Muscle layer of colon (tissue), 2 donors: ENCODE data around the gene TMEM179.
"Not testable (repeated sequence)": the region's sequence is repeated elsewhere in the genome, so short reads cannot be mapped to it uniquely, and the experiment has no call there.

ENCODE experiments used
- H3K27ac ChIP-seq: one replicate; pipeline ENCODE4 v1.7.0; 2013; ENCODE audit warnings: low read depth, mild to moderate bottlenecking, low read length, moderate library complexity
- H3K27me3 ChIP-seq, 2 donors: one replicate each; pipeline ENCODE4 v1.7.0; 2013; ENCODE audit warnings: low read length in 2 of 2, mild to moderate bottlenecking in 2 of 2; ENCODE audit not compliant: insufficient read depth in 2 of 2, control insufficient read depth in 1 of 2
- H3K36me3 ChIP-seq: one replicate; pipeline ENCODE4 v1.7.0; 2013; ENCODE audit warnings: mild to moderate bottlenecking, low read length; ENCODE audit not compliant: insufficient read depth
- H3K4me1 ChIP-seq: one replicate; pipeline ENCODE4 v1.7.0; 2013; ENCODE audit warnings: mild to moderate bottlenecking, low read length; ENCODE audit not compliant: insufficient read depth
- H3K4me3 ChIP-seq, 2 donors: one replicate each; pipeline ENCODE4 v1.7.0; 2013; ENCODE audit warnings: low read length in 2 of 2, low read depth in 1 of 2, mild to moderate bottlenecking in 1 of 2, moderate library complexity in 1 of 2
- H3K9ac ChIP-seq: one replicate; pipeline ENCODE4 v1.7.0; 2013; ENCODE audit warnings: low read length
- H3K9me3 ChIP-seq: one replicate; pipeline ENCODE4 v1.7.0; 2013; ENCODE audit warnings: mild to moderate bottlenecking, low read length
- donor health status: abdominal sarcoma.
- donor health status: Adenocarcinoma of cecum.

TMEM179 gene

DNA sequence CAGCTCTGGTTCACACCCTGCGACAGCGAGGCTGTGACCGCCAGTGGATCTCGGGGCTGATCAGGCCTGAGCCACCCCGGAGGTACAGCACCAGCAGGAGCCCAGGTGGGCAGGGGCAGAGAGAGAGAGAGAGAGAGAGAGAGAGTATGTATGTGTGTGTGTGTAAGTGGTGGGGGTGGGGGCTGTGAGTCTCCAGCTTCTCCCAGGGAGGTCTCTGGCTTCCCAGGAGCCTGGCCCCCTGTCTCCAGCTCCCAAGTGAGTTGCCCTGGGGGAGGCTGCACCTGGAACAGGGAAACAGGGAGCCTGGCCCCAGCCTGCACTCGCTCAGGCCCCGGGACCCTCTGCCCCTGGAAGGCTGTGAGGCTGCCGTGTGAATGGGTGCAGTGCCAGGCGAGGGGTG lies 23.1 kb downstream of the TMEM179 start:
- Histone ChIP-seq H3K9ac (no peak overlapping the region), H3K9me3 (no peaks in the 10 kb centered on the region), H3K36me3 (no peaks in the 10 kb centered on the region), H3K27ac (no peak overlapping the region), H3K4me3 (no peak overlapping the region), H3K4me1 (peaks cover 17% of the 10 kb centered on the region), H3K27me3 (peaks cover 0 to 4% of the 10 kb centered on the region in 2 donors)

DNA sequence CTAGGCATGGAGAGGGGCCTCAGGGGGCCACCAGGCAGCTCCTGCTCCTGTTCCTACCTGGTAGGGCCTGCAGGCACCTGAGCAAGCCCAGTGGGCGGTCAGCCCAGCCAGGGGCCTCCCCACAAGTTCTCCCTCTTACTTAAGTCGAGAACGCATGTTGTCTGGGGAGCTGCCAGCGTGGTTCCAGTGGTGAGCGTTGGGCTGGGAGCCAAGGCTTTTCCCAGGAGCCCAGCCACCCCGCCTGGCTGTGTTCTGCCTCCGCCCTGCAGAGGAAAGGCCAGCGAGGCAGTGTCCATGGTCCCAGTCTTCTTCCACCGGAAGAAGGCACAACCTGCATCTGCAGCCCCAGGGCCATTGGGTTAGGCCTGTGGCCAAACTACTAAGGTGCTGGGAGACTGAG lies 23.6 kb downstream of the TMEM179 start:
- Histone ChIP-seq H3K9me3 (no peaks in the 10 kb centered on the region), H3K36me3 (no peaks in the 10 kb centered on the region), H3K4me3 (no peak overlapping the region), H3K4me1 (peaks cover 17% of the 10 kb centered on the region), H3K27me3 (peaks cover 0 to 4% of the 10 kb centered on the region in 2 donors), H3K27ac (no peak overlapping the region), H3K9ac (no peak overlapping the region)

DNA sequence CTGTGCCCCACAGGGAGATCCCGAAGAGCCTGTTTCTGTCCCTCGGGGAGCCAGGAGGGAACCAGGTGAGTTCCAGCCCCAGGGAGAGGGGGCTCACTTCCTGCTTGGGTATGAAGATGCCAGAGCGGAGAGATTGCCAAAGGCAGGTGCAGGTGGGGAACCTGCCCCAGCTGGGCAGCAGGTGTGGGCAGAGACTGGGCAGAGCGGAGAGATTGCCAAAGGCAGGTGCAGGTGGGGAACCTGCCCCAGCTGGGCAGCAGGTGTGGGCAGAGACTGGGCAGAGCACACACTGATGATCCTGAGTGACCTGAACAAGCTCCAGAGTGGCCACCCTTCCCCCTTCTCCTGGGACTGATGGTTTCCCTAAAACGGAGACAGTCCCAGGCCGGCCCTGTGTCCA lies 24.6 kb downstream of the TMEM179 start:
- not testable (repeated sequence) for H3K9ac ChIP-seq, H3K9me3 ChIP-seq, H3K27me3 ChIP-seq, H3K27ac ChIP-seq, H3K36me3 ChIP-seq, H3K4me3 ChIP-seq
- peaks cover 17% of the 10 kb centered on the region for H3K4me1 ChIP-seq

DNA sequence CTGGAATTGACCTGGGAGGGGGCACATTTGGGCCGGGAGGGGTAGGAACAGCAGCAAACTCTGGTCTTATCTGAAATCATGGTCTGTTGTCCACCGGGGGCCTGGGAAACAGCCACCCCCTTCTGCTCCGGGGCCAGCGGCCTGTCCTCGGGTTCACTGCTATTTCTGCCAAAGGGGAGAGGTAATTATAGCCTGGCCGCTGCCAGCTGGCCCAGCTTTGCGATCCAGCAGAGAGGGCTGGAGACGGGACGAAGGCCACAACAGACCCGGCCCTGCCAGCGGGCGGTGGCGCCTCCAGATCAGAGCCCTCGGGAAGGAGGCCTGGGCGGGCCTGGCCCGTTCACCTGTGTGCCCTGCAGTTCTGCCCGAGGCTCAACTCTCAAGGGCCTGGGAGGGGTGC lies 25.1 kb downstream of the TMEM179 start, which contains the start of gene C14orf180:
TSS of gene C14orf180 (plus strand) at position 258 of the 400 bp plus-strand sequence. CDS start 6,667 bp downstream, outside the sequence.
- no peak within 1 kb of the TSS for H3K4me3 ChIP-seq
- no peak within 1 kb of the TSS for H3K9ac ChIP-seq
- H3K27ac ChIP-seq: no peak within 1 kb of the TSS
- H3K27me3 ChIP-seq: peaks cover 0 to 4% of the 10 kb centered on the region in 2 donors
- no peaks in the 10 kb centered on the region for H3K36me3 ChIP-seq
- peaks cover 17% of the 10 kb centered on the region for H3K4me1 ChIP-seq
- H3K9me3 ChIP-seq: no peaks in the 10 kb centered on the region

DNA sequence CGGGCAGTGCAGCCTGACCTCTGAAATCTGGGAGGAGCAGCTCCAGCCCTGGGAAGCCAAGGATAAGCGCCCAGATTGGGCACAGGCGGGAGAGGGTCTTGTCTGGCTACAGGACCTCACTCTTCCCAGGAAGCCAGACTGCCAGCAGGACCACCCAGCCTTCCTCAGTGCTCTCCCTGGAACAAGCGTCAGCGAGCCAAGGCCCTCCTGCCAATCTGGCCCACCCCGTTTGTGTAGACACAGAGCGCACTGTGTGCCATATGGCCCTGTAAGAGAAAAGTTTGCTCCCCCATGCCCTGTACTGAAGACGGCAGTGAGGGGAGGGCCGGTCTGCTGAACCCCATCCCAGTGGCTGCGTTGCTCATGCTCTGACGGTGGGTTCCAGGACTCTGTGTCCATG lies 26.3 kb downstream of the TMEM179 start:
- Histone ChIP-seq H3K36me3 (no peaks in the 10 kb centered on the region), H3K4me3 (no peak overlapping the region), H3K27ac (no peak overlapping the region), H3K9me3 (no peaks in the 10 kb centered on the region), H3K27me3 (no peaks in the 10 kb centered on the region), H3K4me1 (peaks cover 17% of the 10 kb centered on the region), H3K9ac (no peak overlapping the region)

DNA sequence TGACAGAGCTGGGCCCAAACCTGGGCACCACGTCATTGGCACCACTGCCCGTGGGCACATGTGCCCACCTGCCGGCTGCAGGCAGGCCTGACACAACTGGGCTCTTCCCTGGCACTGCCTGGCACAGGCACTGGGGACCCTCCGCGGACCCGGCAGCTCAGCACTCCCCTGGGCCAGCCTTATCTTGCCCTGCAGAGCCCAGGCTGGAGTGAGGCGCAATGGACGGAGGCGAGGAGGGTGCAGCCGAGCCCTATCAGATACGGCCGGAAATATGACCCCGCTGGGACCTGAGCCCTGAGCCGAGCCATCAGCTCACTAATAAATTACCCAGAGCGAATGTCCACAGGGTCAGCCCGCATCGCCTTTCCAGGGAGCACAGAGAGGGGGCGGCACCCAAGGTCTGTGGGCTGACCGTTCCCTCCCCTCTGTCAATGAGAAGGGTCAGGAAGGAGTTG lies 26.7 kb downstream of the TMEM179 start:
- H3K4me1 ChIP-seq: peaks cover 17% of the 10 kb centered on the region
- H3K27ac ChIP-seq: no peak overlapping the region
- H3K9me3 ChIP-seq: no peaks in the 10 kb centered on the region
- no peak overlapping the region for H3K4me3 ChIP-seq
- H3K36me3 ChIP-seq: no peaks in the 10 kb centered on the region
- no peaks in the 10 kb centered on the region for H3K27me3 ChIP-seq
- no peak overlapping the region for H3K9ac ChIP-seq

DNA sequence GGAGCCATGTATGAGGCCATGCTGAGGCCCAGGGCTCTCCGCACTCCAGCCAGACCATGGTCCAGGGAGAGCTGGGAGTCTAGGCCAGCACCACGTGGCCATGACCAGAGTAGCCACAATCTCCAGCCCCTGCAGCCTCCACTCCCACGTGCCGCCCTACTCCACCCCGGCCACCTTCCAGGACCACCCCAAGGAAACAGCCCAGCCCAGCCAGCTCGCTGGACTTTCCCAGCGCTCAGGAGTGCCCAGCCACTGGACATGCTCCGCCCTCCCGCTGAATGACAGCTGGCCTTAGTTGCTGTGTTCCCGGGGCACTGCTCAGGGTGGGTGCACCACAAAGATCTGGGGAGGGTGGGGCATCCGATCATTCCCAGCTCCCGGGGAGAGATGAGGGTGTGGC lies 27.1 kb downstream of the TMEM179 start:
- Histone ChIP-seq H3K4me3 (no peak overlapping the region), H3K4me1 (peaks cover 17% of the 10 kb centered on the region), H3K27ac (no peak overlapping the region)

DNA sequence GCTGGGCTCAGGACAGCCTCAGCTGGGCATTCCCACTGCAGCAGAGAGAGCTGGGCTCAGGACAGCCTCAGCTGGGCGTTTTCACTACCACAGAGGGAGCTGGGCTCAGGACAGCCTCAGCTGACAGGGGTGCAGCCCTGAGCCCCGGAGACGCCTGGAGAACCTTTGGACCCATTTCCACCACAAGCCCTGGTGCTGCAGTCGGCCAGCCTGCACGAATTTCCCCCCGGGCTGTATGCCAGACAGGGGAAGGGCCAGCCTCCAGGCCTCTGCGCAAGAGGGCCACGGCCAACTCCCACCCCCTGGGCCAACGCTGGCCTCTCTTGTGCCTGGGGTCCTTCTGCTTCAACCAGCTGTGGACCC lies 27.6 kb downstream of the TMEM179 start:
- Histone ChIP-seq H3K9ac (no peak overlapping the region), H3K36me3 (no peaks in the 10 kb centered on the region), H3K9me3 (no peaks in the 10 kb centered on the region), H3K27me3 (no peaks in the 10 kb centered on the region), H3K4me3 (no peak overlapping the region), H3K27ac (no peak overlapping the region), H3K4me1 (peaks cover 17% of the 10 kb centered on the region)

More for the DNA sequence above, 27.1 kb downstream of the TMEM179 start:
- Histone ChIP-seq H3K27me3 (no peaks in the 10 kb centered on the region), H3K9me3 (no peaks in the 10 kb centered on the region), H3K9ac (no peak overlapping the region), H3K36me3 (no peaks in the 10 kb centered on the region)

DNA sequence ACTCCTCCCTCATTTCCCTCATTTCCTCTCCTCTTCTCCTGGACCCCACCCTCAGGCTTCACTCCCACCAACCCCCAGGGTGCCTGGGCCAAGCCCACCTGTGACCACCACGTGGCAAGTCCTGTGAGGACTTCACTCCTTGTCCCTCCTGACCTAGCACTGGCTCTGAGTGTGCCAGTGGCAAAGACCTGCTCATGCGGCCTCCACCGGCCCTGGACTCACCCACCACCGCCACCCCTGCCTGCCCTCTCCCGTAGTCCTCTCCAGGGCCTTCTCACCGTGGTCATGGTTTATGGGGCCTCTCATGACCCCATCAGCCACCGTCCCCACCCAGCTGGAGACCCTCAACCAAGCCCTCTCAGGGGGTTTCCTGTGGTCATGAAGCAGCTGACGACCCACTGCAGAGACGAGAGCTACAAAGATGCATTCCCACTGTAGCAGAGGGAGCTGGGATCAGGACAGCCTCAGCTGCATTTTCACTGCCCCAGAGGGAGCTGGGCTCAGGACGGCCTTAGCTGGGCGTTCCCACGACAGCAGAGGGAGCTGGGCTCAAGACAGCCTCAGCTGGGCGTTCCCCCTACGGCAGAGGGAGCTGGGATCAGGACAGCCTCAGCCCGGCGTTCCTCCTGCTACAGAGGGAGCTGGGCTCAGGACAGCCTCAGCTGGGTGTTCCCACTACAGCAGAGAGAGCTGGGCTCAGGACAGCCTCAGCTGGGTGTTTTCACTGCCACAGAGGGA lies 28.2 kb downstream of the TMEM179 start:
- H3K27me3 ChIP-seq: no peaks in the 10 kb centered on the region
- peaks cover 17% of the 10 kb centered on the region for H3K4me1 ChIP-seq
- no peak overlapping the region for H3K4me3 ChIP-seq
- no peaks in the 10 kb centered on the region for H3K9me3 ChIP-seq
- no peak overlapping the region for H3K9ac ChIP-seq
- no peak overlapping the region for H3K27ac ChIP-seq
- H3K36me3 ChIP-seq: no peaks in the 10 kb centered on the region

DNA sequence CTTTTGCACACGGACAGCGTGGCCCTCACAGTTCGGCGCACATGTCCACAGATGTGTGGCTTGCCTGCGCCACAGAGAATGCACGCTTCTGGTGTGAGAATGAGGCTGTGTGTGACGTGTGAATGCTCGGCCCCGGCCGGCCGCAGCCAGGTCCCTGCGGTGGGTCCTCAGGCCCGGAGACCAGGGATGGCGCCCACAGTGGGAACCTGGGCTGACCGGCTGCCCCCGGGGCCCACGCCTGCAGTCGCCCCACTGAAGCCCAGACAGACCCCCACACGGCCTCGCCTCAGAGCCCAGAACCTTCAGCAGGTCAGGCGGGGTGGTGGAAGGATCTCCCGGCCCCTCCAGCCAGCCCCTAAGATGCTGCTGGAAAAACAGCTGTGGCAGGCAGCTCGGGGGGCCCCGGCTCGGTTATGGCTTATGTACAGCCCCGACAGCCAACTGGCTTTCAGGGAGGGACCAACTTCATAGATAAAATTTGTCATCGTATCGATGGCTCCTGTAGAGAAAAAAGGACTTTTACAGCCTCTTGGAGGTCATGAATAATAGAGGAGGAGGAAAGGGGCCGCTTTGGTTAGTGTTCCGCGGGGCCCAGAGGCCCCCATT lies 29.5 kb downstream of the TMEM179 start:
- no peaks in the 10 kb centered on the region for H3K27me3 ChIP-seq

DNA sequence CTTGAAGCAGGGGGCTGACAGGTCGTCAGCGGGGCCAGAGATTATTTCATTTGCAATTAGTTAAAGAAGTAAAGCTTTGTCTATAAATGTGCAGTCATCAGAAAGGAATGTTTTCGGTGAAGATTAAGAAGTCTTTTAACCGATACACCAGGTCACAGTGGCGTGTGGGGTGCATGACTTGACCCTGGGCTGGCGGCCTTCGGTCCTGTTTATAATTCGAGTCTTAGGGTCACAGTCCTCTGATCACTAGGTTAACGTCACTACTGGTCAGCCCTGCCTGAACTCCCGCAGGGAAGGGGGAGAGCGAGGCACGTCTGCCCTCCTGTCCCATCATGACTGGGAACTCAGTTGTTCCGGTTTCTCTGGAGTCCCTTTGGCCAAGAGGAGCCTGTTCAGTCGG lies 30.0 kb downstream of the TMEM179 start:
- Histone ChIP-seq H3K9me3 (no peaks in the 10 kb centered on the region), H3K4me3 (no peak overlapping the region), H3K27me3 (peaks cover 0 to 4% of the 10 kb centered on the region in 2 donors), H3K36me3 (no peaks in the 10 kb centered on the region), H3K9ac (no peak overlapping the region), H3K4me1 (peaks cover 5% of the 10 kb centered on the region), H3K27ac (no peak overlapping the region)

More for the DNA sequence above, 29.5 kb downstream of the TMEM179 start:
- H3K9me3 ChIP-seq: no peaks in the 10 kb centered on the region
- H3K9ac ChIP-seq: no peak overlapping the region
- no peak overlapping the region for H3K27ac ChIP-seq
- H3K36me3 ChIP-seq: no peaks in the 10 kb centered on the region
- no peak overlapping the region for H3K4me3 ChIP-seq
- peaks cover 10% of the 10 kb centered on the region for H3K4me1 ChIP-seq

DNA sequence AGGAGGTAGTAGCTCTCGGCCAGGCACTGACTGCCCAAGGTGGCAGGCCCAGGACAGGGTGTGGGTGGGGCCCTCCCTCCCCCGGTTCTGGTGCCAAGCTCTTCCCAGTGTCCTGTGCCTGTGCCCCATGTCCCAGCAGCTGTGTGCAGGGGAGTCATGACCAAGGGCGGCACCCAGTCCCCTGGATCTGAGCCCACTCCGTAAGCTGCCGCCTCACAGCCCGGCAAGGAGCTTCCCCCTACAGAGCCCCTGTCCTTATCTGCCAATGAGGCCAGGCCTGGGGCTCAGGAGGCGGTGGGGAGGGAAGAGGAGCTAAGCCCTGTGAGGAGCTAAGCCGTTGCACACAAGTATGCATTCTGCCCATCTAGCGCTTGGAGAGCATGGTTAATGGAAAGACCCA lies 30.6 kb downstream of the TMEM179 start:
- H3K27me3 ChIP-seq: peaks cover 0 to 4% of the 10 kb centered on the region in 2 donors
- H3K27ac ChIP-seq: no peak overlapping the region

More for the DNA sequence above, 30.6 kb downstream of the TMEM179 start:
- Histone ChIP-seq H3K4me3 (no peak overlapping the region), H3K9ac (no peak overlapping the region), H3K9me3 (no peaks in the 10 kb centered on the region), H3K4me1 (no peaks in the 10 kb centered on the region), H3K36me3 (no peaks in the 10 kb centered on the region)
